HepG2 (cell line): ENCODE data around the gene DQX1. TPM values are rescaled to one million over a fixed set of nuclear protein-coding genes. Genes with fewer than 3 reads are reported as not detected.

ENCODE experiments used
- ATAC-seq: fragments of 200-7000 bp; cut with Tn5 transposase; 3 replicates; pipeline ENCODE4 v1.9.1; 2020; ENCODE audit warnings: mild to moderate bottlenecking, moderate library complexity
- BruUV-seq: library from RNA; stranded (reverse); fragments of 400-500 nt; replicated peaks from 2 replicates; lab custom pipeline; 2021; lab: Mats Ljungman, UMichigan
- CTCF ChIA-PET: fragments of 300-600 bp; formaldehyde crosslinking; extraction: SDS; loops from one replicate; lab custom pipeline; 2021; ENCODE audit warnings: low total read pairs, inconsistent platforms, low intra/inter-chr PET ratio; lab: Yijun Ruan, JAX
- POLR2A ChIA-PET: fragments of 350-600 bp; sonication (Branson Sonifier 250); formaldehyde crosslinking; loops from one replicate; lab custom pipeline; 2020; ENCODE audit warnings: antibody characterized with exemption, inconsistent platforms; lab: Yijun Ruan, JAX
- DNase-seq: peaks from one replicate; pipeline ENCODE4 v3.0.0-alpha.2; 2015; ENCODE audit warnings: low spot score
- FAIRE-seq: peaks from 3 replicates; lab custom pipeline; 2011; peaks lifted over from hg19 to GRCh38; lab: Jason Lieb, UNC
- H2AFZ ChIP-seq: one replicate; pipeline ENCODE4 v1.6.1; 2011; ENCODE audit warnings: low read length, inconsistent platforms
- H3K27ac ChIP-seq: fragments of 300-600 bp; 3 replicates; pipeline ENCODE4 v1.8.0; 2011; ENCODE audit warnings: mixed run types, mild to moderate bottlenecking, mixed read lengths, low read length, inconsistent platforms; ENCODE audit not compliant: insufficient read depth; ENCODE audit errors: extremely low read length
- H3K27me3 ChIP-seq, 2 experiments: fragments of 200-600 bp in 1 of 2; 2 replicates in 1 of 2; 3 replicates in 1 of 2; pipeline versions ENCODE4 v1.6.0 to v1.8.0; 2011; ENCODE audit warnings: low read length in 2 of 2, mild to moderate bottlenecking in 2 of 2, moderate library complexity in 2 of 2, inconsistent platforms in 1 of 2; ENCODE audit not compliant: insufficient read depth in 2 of 2, control insufficient read depth in 1 of 2
- H3K36me3 ChIP-seq, 2 experiments: fragments of 200-600 bp in 1 of 2; replicated peaks in 1 of 2; 2 replicates in 1 of 2; 3 replicates in 1 of 2; pipeline versions ENCODE4 v1.5.1 to v1.8.0; 2011; ENCODE audit warnings: low read length in 2 of 2, inconsistent platforms in 1 of 2; ENCODE audit not compliant: insufficient read depth in 2 of 2, control insufficient read depth in 1 of 2
- H3K4me1 ChIP-seq: 2 replicates; pipeline ENCODE4 v1.5.1; 2012; ENCODE audit warnings: low read length, inconsistent platforms; ENCODE audit not compliant: insufficient read depth
- H3K4me2 ChIP-seq: 2 replicates; pipeline ENCODE4 v1.6.0; 2011; ENCODE audit warnings: low read depth, low read length, inconsistent platforms
- H3K4me3 ChIP-seq, 3 experiments: fragments of 200-600 bp in 1 of 3; sonication (generic), shearing (Covaris generic) in 1 of 3; replicated peaks in 1 of 3; 2 replicates each; pipeline ENCODE4 v1.5.1; 2011 to 2016; ENCODE audit warnings: low read length in 3 of 3, inconsistent platforms in 2 of 3, low read depth in 2 of 3, mild to moderate bottlenecking in 2 of 3, control low read depth in 1 of 3, mixed read lengths in 1 of 3; ENCODE audit not compliant: insufficient read depth in 1 of 3
- H3K79me2 ChIP-seq: one replicate; pipeline ENCODE4 v1.6.1; 2011; ENCODE audit warnings: low read length, inconsistent platforms; ENCODE audit not compliant: insufficient read depth
- H3K9ac ChIP-seq: 2 replicates; pipeline ENCODE4 v1.6.0; 2011; ENCODE audit warnings: mild to moderate bottlenecking, low read depth, low read length, inconsistent platforms; ENCODE audit not compliant: insufficient read depth
- H3K9me3 ChIP-seq: 2 replicates; pipeline ENCODE4 v1.5.1; 2012; ENCODE audit warnings: mild to moderate bottlenecking, low read length
- H4K20me1 ChIP-seq: 2 replicates; pipeline ENCODE4 v1.6.0; 2011; ENCODE audit warnings: inconsistent platforms, mild to moderate bottlenecking, low read length, moderate library complexity; ENCODE audit not compliant: insufficient read depth
- FOXJ3 ChIP-seq: sonication (generic); formaldehyde crosslinking; IDR thresholded peaks from 2 replicates; pipeline ENCODE4 v1.4.0; 2020; ENCODE audit warnings: missing genetic modification reagents, mild to moderate bottlenecking, borderline replicate concordance
- NFATC3 ChIP-seq: sonication (generic); formaldehyde crosslinking; IDR thresholded peaks from 2 replicates; pipeline ENCODE4 v1.5.1; 2020; ENCODE audit warnings: mild to moderate bottlenecking, missing genetic modification reagents
- THAP11 ChIP-seq: IDR thresholded peaks from 2 replicates; pipeline ENCODE4 v1.6.1; 2016; ENCODE audit warnings: missing biosample characterization, missing genetic modification reagents
- ZC3H4 ChIP-seq: sonication (generic); formaldehyde crosslinking; IDR thresholded peaks from 2 replicates; pipeline ENCODE4 v1.4.0; 2020; ENCODE audit warnings: missing genetic modification reagents, borderline replicate concordance
- ZNF121 ChIP-seq: sonication (generic); formaldehyde crosslinking; IDR thresholded peaks from 2 replicates; pipeline ENCODE4 v1.5.0; 2020; ENCODE audit warnings: mild to moderate bottlenecking, missing genetic modification reagents
- ZNF577 ChIP-seq: sonication (generic); formaldehyde crosslinking; IDR thresholded peaks from 2 replicates; pipeline ENCODE4 v1.4.0; 2020; ENCODE audit warnings: mild to moderate bottlenecking, low read depth, missing genetic modification reagents, borderline replicate concordance
- WGBS: methylation state at CpG from one replicate; pipeline ENCODE4 v1.1.6; 2017; ENCODE audit warnings: low lambda C conversion rate; 5-methylcytosine and 5-hydroxymethylcytosine counted together
- in situ Hi-C: cut with HindIII; loops from 2 replicates; pipeline ENCODE4 v1.10.0; 2017; ENCODE audit warnings: low pct_unique_long_range_greater_than_20kb; ENCODE audit not compliant: extremely low pct_ligation_motif_present
- intact Hi-C: fragments of 100-400 bp; cut with micrococcal nuclease; formaldehyde crosslinking; loops from one replicate; pipeline ENCODE4 v1.10.0; 2022; ENCODE audit not compliant: unreplicated experiment
- polyA plus RNA-seq, 8 experiments: library from polyadenylated mRNA; depleted of rRNA in 3 of 8; stranded (reverse) in 7 of 8; unstranded in 1 of 8; fragments of >200 nt; fragmentation: Illumina TruSeq in 4 of 8; extraction: Trizol in 4 of 8; gene quantifications; 2 replicates each; pipeline versions ENCODE4 v1.2.1 to v1.2.3, GENCODE V29; 2011 to 2016; ENCODE audit warnings: low read depth in 4 of 8, missing spikeins in 1 of 8, mixed read lengths in 1 of 8; ENCODE audit not compliant: insufficient read depth in 1 of 8
- total RNA-seq, 5 experiments: library from RNA; depleted of rRNA; stranded (reverse); fragments of >200 nt; fragmentation: Illumina TruSeq; extraction: Trizol; gene quantifications; 2 replicates each; pipeline ENCODE4 v1.2.3, GENCODE V29; 2016; ENCODE audit warnings: low read depth in 1 of 5
- TF ChIP-seq, protein P1 (sequence below): sonication (generic); formaldehyde crosslinking; IDR thresholded peaks from 2 replicates; pipeline ENCODE4 v1.5.0; 2020; ENCODE audit warnings: mild to moderate bottlenecking, low read depth, missing genetic modification reagents, borderline replicate concordance
- TF ChIP-seq, protein P2 (sequence below): sonication (generic); formaldehyde crosslinking; conservative IDR thresholded peaks from 2 replicates; pipeline ENCODE4 v1.4.0; 2020; ENCODE audit warnings: missing genetic modification reagents
- TF ChIP-seq, protein P3 (sequence below), 2 experiments: sonication (generic) in 1 of 2; formaldehyde crosslinking in 1 of 2; IDR thresholded peaks; 2 replicates each; pipeline versions ENCODE4 v1.5.1 to v1.6.1; 2011 to 2020; ENCODE audit warnings: borderline replicate concordance in 1 of 2, low read depth in 1 of 2, low read length in 1 of 2, mild to moderate bottlenecking in 1 of 2, missing genetic modification reagents in 1 of 2, moderate library complexity in 1 of 2

DQX1 gene
- total and polyA plus RNA-seq, 2 of the 13 experiments (the other 11 are each of a cell fraction or from before 2014, with no cell fraction given): 27.6 to 89.8 TPM

DNA sequence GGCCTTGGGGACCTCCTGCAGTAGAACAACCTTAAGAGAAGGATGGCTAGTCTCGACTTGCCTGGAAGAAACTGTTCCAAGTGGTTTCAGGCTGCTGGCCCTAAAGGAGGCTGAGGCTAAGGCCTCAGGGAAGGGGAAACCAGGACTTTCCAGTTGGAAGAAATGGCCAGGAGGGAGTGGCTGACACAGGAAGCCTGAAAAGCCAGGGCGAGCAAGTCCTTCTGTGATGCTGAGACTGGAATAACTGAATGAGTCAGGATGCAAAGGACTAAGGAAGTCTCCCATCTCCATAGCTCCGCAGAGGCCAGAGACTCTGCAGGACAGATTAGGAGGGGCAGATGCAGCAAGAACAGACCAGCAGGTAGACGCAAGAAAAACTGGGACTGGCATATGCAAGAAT lies 11.1 kb upstream of the DQX1 start:
- H3K27me3 ChIP-seq: peaks cover 4 to 33% of the 10 kb centered on the region in 2 experiments; a peak in 3 of 5 replicates
- no peaks in the 10 kb centered on the region for H3K79me2 ChIP-seq
- BruUV-seq: no TSS peak
- in situ Hi-C loops (no loop called here), intact Hi-C loops (no loop called here)
- no peaks in the 10 kb centered on the region for H4K20me1 ChIP-seq
- FAIRE-seq (no peak), ATAC-seq (no peak), DNase-seq (no peak)
- no peak overlapping the region for H3K27ac ChIP-seq
- peaks cover under 1% of the 10 kb centered on the region; the same call in 1 of the 2 replicates for H3K4me1 ChIP-seq
- no peak overlapping the region for H3K4me2 ChIP-seq
- H3K9ac ChIP-seq: no peak overlapping the region
- H3K9me3 ChIP-seq: no peaks in the 10 kb centered on the region
- CTCF ChIA-PET: no interaction called here
- no peak overlapping the region for H2AFZ ChIP-seq
- 46% methylated on average over 4 of the region's 4 CpGs for WGBS
- TF ChIP-seq ZNF121 (CRISPR knock-in tag): no peak
- TF ChIP-seq ZNF577 (CRISPR knock-in tag): no peak
- TF ChIP-seq, protein P1, sequence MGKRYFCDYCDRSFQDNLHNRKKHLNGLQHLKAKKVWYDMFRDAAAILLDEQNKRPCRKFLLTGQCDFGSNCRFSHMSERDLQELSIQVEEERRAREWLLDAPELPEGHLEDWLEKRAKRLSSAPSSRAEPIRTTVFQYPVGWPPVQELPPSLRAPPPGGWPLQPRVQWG (CRISPR knock-in tag): no peak
- TF ChIP-seq FOXJ3: no peak
- TF ChIP-seq, protein P2, sequence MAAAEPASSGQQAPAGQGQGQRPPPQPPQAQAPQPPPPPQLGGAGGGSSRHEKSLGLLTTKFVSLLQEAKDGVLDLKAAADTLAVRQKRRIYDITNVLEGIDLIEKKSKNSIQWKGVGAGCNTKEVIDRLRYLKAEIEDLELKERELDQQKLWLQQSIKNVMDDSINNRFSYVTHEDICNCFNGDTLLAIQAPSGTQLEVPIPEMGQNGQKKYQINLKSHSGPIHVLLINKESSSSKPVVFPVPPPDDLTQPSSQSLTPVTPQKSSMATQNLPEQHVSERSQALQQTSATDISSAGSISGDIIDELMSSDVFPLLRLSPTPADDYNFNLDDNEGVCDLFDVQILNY (CRISPR knock-in tag): no peak
- TF ChIP-seq, protein P3, sequence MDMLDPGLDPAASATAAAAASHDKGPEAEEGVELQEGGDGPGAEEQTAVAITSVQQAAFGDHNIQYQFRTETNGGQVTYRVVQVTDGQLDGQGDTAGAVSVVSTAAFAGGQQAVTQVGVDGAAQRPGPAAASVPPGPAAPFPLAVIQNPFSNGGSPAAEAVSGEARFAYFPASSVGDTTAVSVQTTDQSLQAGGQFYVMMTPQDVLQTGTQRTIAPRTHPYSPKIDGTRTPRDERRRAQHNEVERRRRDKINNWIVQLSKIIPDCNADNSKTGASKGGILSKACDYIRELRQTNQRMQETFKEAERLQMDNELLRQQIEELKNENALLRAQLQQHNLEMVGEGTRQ (IDR thresholded peaks at IDR 0.05; ENCODE audit: low read depth, low read length): no peak
- TF ChIP-seq, protein P3 (CRISPR knock-in tag; IDR thresholded peaks at IDR 0.05; ENCODE audit: borderline replicate concordance): no peak
- no peak for TF ChIP-seq THAP11 (CRISPR knock-in tag)
- TF ChIP-seq NFATC3 (CRISPR knock-in tag): no peak
- TF ChIP-seq ZC3H4 (CRISPR knock-in tag): no peak
- H3K4me3 ChIP-seq: no peak overlapping the region
- H3K36me3 ChIP-seq: peaks cover 3 to 6% of the 10 kb centered on the region in 2 experiments; a peak in 3 of 5 replicates
- POLR2A ChIA-PET: no interaction called here
